T-cell (primary cell): Measurements from ENCODE around the gene SLC9A5. TPM values are rescaled to one million over a fixed set of nuclear protein-coding genes. Genes with fewer than 3 reads are reported as not detected.

Experiments
- ATAC-seq, 4 experiments: fragments of 200-7000 bp in 3 of 4; fragments of 150-1000 bp in 1 of 4; cut with Tn5 transposase; replicated peaks in 1 of 4; 1 replicate in 3 of 4; 2 replicates in 1 of 4; pipeline ENCODE4 v1.10.0; 2021; ENCODE audit warnings: moderate library complexity in 3 of 4, mild to moderate bottlenecking in 2 of 4, moderate number of reproducible peaks in 1 of 4
- CTCF ChIA-PET, 2 donors: fragments of 300-600 bp; sonication (Branson Sonifier 250); formaldehyde crosslinking; loops; one replicate each; lab custom pipeline; 2022; ENCODE audit warnings: antibody characterized with exemption in 2 of 2; lab: Charles Lee
- POLR2A ChIA-PET, 2 donors: fragments of 300-600 bp; sonication (Branson Sonifier 250); formaldehyde crosslinking; loops; one replicate each; lab custom pipeline; 2022; ENCODE audit warnings: antibody characterized with exemption in 2 of 2; lab: Charles Lee
- DNase-seq, 35 experiments: peaks; one replicate each; pipeline versions ENCODE4 v3.0.0 to v3.0.0-alpha.2; 2013 to 2023
- H3K27ac ChIP-seq: one replicate; pipeline ENCODE4 v1.5.1; 2013; ENCODE audit warnings: low read length
- H3K27me3 ChIP-seq, 2 experiments: replicated peaks in 1 of 2; 1 replicate in 1 of 2; 2 replicates in 1 of 2; pipeline versions ENCODE4 v1.6.1 to v1.7.0; 2013; ENCODE audit warnings: low read length in 1 of 2, mixed read lengths in 1 of 2; ENCODE audit not compliant: control insufficient read depth in 2 of 2, insufficient read depth in 2 of 2; ENCODE audit errors: extremely low read depth in 1 of 2
- H3K36me3 ChIP-seq, 2 donors: 1 replicate in 1 of 2; 2 replicates in 1 of 2; pipeline versions ENCODE4 v1.6.1 to v1.7.0; 2013; ENCODE audit warnings: low read length in 1 of 2; ENCODE audit not compliant: control insufficient read depth in 2 of 2, insufficient read depth in 1 of 2; ENCODE audit errors: extremely low read depth in 1 of 2
- H3K4me1 ChIP-seq, 2 experiments: 1 replicate in 1 of 2; 2 replicates in 1 of 2; pipeline versions ENCODE4 v1.6.1 to v1.7.0; 2013; ENCODE audit warnings: low read length in 2 of 2, mixed read lengths in 1 of 2; ENCODE audit not compliant: insufficient read depth in 2 of 2, control insufficient read depth in 1 of 2; ENCODE audit errors: extremely low read depth in 1 of 2
- H3K4me3 ChIP-seq, 2 donors: 1 replicate in 1 of 2; 2 replicates in 1 of 2; pipeline versions ENCODE4 v1.5.1 to v1.7.0; 2013; ENCODE audit warnings: mild to moderate bottlenecking in 2 of 2, low read length in 1 of 2, moderate library complexity in 1 of 2; ENCODE audit not compliant: control insufficient read depth in 1 of 2; ENCODE audit errors: extremely low read depth in 1 of 2
- H3K9me3 ChIP-seq: 2 replicates; pipeline ENCODE4 v1.7.0; 2013
- H3K27ac Mint-ChIP-seq, 2 donors: one replicate each; pipeline ENCODE4 v1.8.0; 2020 to 2021; ENCODE audit warnings: mild to moderate bottlenecking in 2 of 2, mixed read lengths in 2 of 2
- H3K27me3 Mint-ChIP-seq, 2 donors: one replicate each; pipeline ENCODE4 v1.8.0; 2021 to 2022; ENCODE audit warnings: mixed read lengths in 2 of 2
- H3K36me3 Mint-ChIP-seq: one replicate; pipeline ENCODE4 v1.8.0; 2021; ENCODE audit warnings: mixed read lengths
- H3K4me1 Mint-ChIP-seq, 3 donors: one replicate each; pipeline ENCODE4 v1.8.0; 2020 to 2022; ENCODE audit warnings: mixed read lengths in 3 of 3, mild to moderate bottlenecking in 1 of 3
- H3K4me3 Mint-ChIP-seq, 3 donors: one replicate each; pipeline ENCODE4 v1.8.0; 2020 to 2022; ENCODE audit warnings: mild to moderate bottlenecking in 3 of 3, mixed read lengths in 3 of 3, moderate library complexity in 3 of 3
- H3K9me3 Mint-ChIP-seq, 3 donors: one replicate each; pipeline ENCODE4 v1.8.0; 2020 to 2022; ENCODE audit warnings: mixed read lengths in 3 of 3
- WGBS: methylation state at CpG from one replicate; pipeline ENCODE4 v1.1.5; 2013; ENCODE audit warnings: missing lambda C conversion rate; ENCODE audit not compliant: insufficient coverage; 5-methylcytosine and 5-hydroxymethylcytosine counted together
- total RNA-seq, 35 experiments: library from RNA in 6 of 35; stranded (reverse) in 6 of 35; fragments of 120-200 nt in 1 of 35; gene quantifications; one replicate each; pipeline versions ENCODE4 v1.2.1 to v1.2.4 and lab custom pipeline; 2013 to 2026

The SLC9A5 gene
- total RNA-seq, 5 donors from 2014 or later (not counting 1 experiment from before 2014, with no cell fraction given), result 1.4 to 2.3 (median 2.2) TPM

DNA sequence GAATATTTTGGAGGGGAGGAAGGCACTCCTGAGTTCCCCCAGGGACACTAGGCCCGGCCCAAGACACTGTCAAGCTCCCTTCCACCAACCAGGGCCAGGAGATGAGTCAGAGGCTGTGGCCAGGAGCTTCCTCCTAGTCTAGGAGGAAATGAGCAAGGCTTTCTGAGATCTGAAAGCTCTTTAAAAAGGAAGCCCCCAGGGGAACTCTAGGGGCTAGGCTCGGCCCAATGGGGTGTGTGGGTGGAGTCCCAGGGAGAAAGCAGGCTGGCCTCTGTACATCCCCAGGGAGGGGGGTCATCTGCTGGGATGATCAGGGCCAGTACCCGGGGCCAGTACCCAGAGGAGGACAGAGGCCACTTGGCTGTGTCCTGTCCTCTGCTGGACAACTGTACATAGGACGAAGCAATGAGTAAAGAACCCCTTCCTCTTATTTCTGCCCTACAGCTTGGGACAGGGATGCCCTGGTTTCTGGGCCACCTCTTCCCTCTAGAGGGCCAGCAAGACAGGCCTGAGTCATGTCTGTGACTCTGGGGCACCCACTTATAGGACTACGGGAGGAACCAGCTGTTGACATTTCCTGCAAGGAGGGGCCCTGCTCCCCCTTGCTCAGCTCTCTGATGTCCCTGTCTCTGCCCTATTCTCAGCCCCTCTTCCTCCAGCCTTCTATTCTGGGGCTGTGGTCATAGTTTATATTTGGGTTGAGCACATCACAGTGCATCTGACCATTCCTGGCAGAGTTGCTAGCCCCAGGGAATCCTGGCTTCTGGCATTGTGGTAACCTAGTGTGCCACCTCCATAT, 4.2 kb upstream of the SLC9A5 start:
- H3K27me3 ChIP-seq, result peaks cover 2 to 7% of the 10 kb centered on the region in 2 experiments
- peaks cover 24 to 61% of the 10 kb centered on the region in 2 experiments for H3K4me1 ChIP-seq
- peak; percentile 66 to 71 (median 68) for ATAC-seq
- peaks cover 0 to 1% of the 10 kb centered on the region in 2 donors for H3K27me3 Mint-ChIP-seq
- WGBS, result 50% methylated on average over 1 of the region's 5 CpGs
- peaks cover 36 to 52% (median 44%) of the 10 kb centered on the region in 3 donors for H3K4me1 Mint-ChIP-seq
- H3K36me3 Mint-ChIP-seq, result no peaks in the 10 kb centered on the region
- peaks cover 0 to 3% of the 10 kb centered on the region in 2 donors for H3K36me3 ChIP-seq
- H3K9me3 Mint-ChIP-seq, result no peaks in the 10 kb centered on the region
- peak overlapping the region; percentile 65 to 93 (median 76) for H3K4me3 Mint-ChIP-seq
- peak overlapping the region in 1 of 2 donors; percentile 6 for H3K4me3 ChIP-seq
- CTCF ChIA-PET, result interaction anchor here (0.6 to 1.4 kb wide), 7 partner anchors 18 to 522 kb away, joined by 3 to 8 read pairs (median 3); partner anchors contain the start of genes ATP6V0D1 (in 1 of the 2) and TMEM208 (in 1 of the 2)
- H3K27ac ChIP-seq, result peak overlapping the region; percentile 88
- H3K9me3 ChIP-seq, result no peaks in the 10 kb centered on the region
- peak; percentile 34 to 86 (median 61) for DNase-seq
- peak overlapping the region; percentile 92 to 98 for H3K27ac Mint-ChIP-seq
- POLR2A ChIA-PET, result interaction anchor here (0.6 kb wide), 3 partner anchors 10 to 130 kb away, joined by 4 to 8 read pairs (median 5); no protein-coding TSS in a partner anchor

DNA sequence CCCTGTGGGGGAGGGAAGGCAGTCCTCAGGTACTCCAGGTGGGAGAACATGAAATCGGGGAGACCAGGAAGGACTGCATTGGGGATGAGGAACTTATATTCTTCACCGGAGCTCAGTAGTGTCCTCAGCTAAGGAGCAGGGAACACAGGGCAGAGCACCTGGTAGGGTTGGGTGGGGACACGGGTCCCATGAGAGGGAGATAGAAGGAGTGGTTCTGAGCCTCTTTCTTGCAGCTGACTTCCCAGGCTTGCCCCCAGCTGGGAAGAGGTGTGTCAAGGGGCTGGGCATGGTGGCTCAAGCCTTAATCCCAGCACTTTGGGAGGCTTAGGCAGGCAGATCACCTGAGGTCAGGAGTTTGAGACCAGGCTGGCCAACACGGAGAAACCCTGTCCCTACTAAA, 3.6 kb upstream of the SLC9A5 start:
- Histone ChIP-seq H3K4me1 (peaks cover 24 to 67% of the 10 kb centered on the region in 2 experiments), H3K4me3 (no peak overlapping the region), H3K27ac (peak overlapping the region; percentile 88), H3K36me3 (peaks cover 0 to 3% of the 10 kb centered on the region in 2 donors), H3K27me3 (peaks cover 5 to 13% of the 10 kb centered on the region in 2 experiments), H3K9me3 (no peaks in the 10 kb centered on the region)
- peaks cover 0 to 4% of the 10 kb centered on the region in 2 donors for H3K27me3 Mint-ChIP-seq
- DNase-seq (no peak), ATAC-seq (no peak)
- ChIA-PET CTCF (interaction anchor here (0.6 to 1.6 kb wide), 4 partner anchors 13 to 521 kb away, joined by 3 to 8 read pairs (median 4); partner anchors contain the start of gene TMEM208 (in 1 of the 2)), POLR2A (no interaction called here)
- H3K36me3 Mint-ChIP-seq, result no peaks in the 10 kb centered on the region
- H3K27ac Mint-ChIP-seq, result peak overlapping the region; percentile 92 to 98
- H3K4me1 Mint-ChIP-seq, result peaks cover 40 to 55% (median 48%) of the 10 kb centered on the region in 3 donors
- 53% methylated on average over 2 of the region's 4 CpGs for WGBS
- no peaks in the 10 kb centered on the region for H3K9me3 Mint-ChIP-seq
- peak overlapping the region; percentile 65 to 93 (median 76) for H3K4me3 Mint-ChIP-seq

DNA sequence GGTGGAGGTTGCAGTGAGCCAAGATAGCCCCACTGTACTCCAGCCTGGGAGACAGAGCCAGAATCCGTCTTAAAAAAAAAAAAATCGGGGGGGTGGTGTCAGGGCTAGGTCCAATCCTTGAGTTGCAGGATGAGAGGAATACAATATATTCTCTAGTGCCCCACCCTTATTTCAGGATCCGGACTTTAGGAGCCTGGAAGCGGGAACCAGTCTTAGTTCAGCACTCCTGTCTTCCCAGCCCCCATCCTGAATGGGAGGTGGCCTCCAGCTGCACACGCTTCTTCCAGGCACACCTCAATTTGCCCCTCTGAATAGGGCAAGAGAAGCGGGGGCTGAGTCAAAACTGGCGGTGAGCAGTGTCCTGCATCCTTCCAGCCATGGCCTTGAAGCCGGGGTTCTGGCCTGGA, 3.1 kb upstream of the SLC9A5 start:
- peaks cover 0 to 5% of the 10 kb centered on the region in 2 donors for H3K27me3 Mint-ChIP-seq
- peak overlapping the region; percentile 88 for H3K27ac ChIP-seq
- H3K4me3 Mint-ChIP-seq, result peak overlapping the region; percentile 65 to 93 (median 76)
- peak overlapping the region; percentile 92 to 98 for H3K27ac Mint-ChIP-seq
- ChIA-PET POLR2A (no interaction called here), CTCF (interaction anchor here (0.6 to 1.6 kb wide), 2 partner anchors 13 to 288 kb away, joined by 3 read pairs; no protein-coding TSS in a partner anchor)
- peak overlapping the region in 1 of 2 donors; percentile 75 for H3K4me3 ChIP-seq
- peaks cover 40 to 56% (median 48%) of the 10 kb centered on the region in 3 donors for H3K4me1 Mint-ChIP-seq
- peaks cover 24 to 67% of the 10 kb centered on the region in 2 experiments for H3K4me1 ChIP-seq
- peaks cover 10 to 13% of the 10 kb centered on the region in 2 experiments for H3K27me3 ChIP-seq
- no peaks in the 10 kb centered on the region for H3K9me3 ChIP-seq
- no peaks in the 10 kb centered on the region for H3K36me3 Mint-ChIP-seq
- peaks cover 0 to 3% of the 10 kb centered on the region in 2 donors for H3K36me3 ChIP-seq
- WGBS, result no CpG with 5 or more reads among the region's 8 CpGs
- ATAC-seq, result no peak
- no peaks in the 10 kb centered on the region for H3K9me3 Mint-ChIP-seq
- DNase-seq, result no peak

DNA sequence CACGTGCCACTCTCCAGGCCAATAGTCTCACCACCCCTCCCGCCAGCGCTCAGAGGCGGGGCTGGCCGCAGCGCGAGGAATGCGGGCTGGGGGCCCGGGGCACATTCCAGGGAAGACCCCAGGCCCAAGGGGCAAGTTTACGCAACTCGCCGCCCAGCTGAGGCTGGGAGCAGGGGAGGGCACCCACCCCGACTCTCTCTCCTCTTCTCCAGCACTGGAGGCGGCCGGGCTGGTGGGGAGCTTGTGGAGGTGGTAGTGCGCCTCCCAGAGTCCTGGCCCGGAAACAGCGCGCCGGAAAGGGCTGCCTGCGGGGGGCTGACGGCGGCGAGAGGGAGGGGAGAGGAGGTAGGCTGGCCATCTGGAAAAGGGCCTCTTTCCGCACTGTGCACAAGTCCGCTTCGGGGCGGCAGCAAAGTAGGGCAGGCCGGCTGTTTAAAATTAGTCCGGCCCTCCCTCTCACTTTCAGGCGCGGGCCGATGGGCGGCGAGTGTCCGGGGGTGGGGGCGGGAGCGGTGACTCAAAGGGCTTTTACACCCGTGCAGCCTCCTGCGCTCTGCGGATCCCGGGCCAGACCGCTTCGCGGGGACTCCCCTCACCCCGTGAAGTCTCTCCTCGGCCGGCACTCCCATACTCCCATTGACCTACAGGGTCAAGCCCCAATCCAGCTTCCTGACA, 2.6 kb upstream of the SLC9A5 start:
- Histone ChIP-seq H3K36me3 (peaks cover 0 to 3% of the 10 kb centered on the region in 2 donors), H3K9me3 (no peaks in the 10 kb centered on the region), H3K27me3 (peaks cover 10 to 13% of the 10 kb centered on the region in 2 experiments), H3K4me3 (peak overlapping the region; percentile 75 to 76), H3K4me1 (peaks cover 24 to 67% of the 10 kb centered on the region in 2 experiments), H3K27ac (peak overlapping the region; percentile 88)
- H3K36me3 Mint-ChIP-seq, result no peaks in the 10 kb centered on the region
- peaks cover 0 to 5% of the 10 kb centered on the region in 2 donors for H3K27me3 Mint-ChIP-seq
- peak overlapping the region; percentile 83 to 93 (median 88) for H3K4me3 Mint-ChIP-seq
- 1% methylated on average over 26 of the region's 48 CpGs for WGBS
- ChIA-PET POLR2A (no interaction called here), CTCF (interaction anchor here in 1 of 2 donors (1.6 kb wide), 1 partner anchor 14 kb away, joined by 3 read pairs; no protein-coding TSS in a partner anchor)
- H3K9me3 Mint-ChIP-seq, result no peaks in the 10 kb centered on the region
- DNase-seq, result peak in 15 of 35 experiments; percentile 15 to 58 (median 30)
- ATAC-seq, result peak in 1 of 4 experiments; percentile 0
- peak overlapping the region; percentile 73 to 76 for H3K27ac Mint-ChIP-seq
- H3K4me1 Mint-ChIP-seq, result peaks cover 40 to 56% (median 48%) of the 10 kb centered on the region in 3 donors

DNA sequence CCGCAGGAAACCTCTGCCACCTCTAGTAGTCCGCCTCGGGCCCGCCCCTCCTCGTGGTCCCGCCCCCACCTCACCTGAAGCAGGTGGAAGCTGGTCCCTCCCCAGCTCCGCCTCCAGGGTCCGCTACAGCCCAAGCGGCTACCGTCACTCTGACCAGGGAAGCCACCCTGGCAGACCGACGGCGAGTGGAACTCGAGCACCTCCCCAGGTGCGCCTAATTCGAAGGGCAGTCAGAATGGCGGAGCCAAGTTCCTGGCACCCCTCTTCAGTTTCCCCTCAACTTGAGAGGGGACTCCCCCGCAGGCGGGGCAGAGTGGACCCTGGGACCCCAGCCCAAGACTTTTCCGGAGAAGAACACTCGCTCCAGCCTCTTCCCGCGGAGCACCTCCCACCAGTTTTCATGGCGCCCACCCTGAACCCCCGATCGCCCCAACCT, 2.0 kb upstream of the SLC9A5 start:
- H3K4me3 ChIP-seq, result peak overlapping the region; percentile 75 to 76
- ATAC-seq (peak in 3 of 4 experiments; percentile 4 to 6 (median 4)), DNase-seq (peak in 21 of 35 experiments; percentile 11 to 56 (median 36))
- CTCF ChIA-PET, result interaction anchor here (1.6 to 2.5 kb wide), 2 partner anchors 14 to 20 kb away, joined by 3 to 12 read pairs; partner anchors contain the start of gene TMEM208 (in 1 of the 2)
- no peaks in the 10 kb centered on the region for H3K9me3 ChIP-seq
- POLR2A ChIA-PET, result no interaction called here
- Mint-ChIP-seq H3K27ac (peak overlapping the region; percentile 73 to 76), H3K9me3 (no peaks in the 10 kb centered on the region), H3K4me3 (peak overlapping the region; percentile 83 to 93 (median 88)), H3K36me3 (no peaks in the 10 kb centered on the region), H3K4me1 (peaks cover 40 to 52% (median 45%) of the 10 kb centered on the region in 3 donors), H3K27me3 (peaks cover 0 to 8% of the 10 kb centered on the region in 2 donors)
- H3K27ac ChIP-seq, result peak overlapping the region; percentile 88
- no peaks in the 10 kb centered on the region for H3K36me3 ChIP-seq
- WGBS, result under 1% methylated on average over 26 of the region's 26 CpGs
- H3K27me3 ChIP-seq, result peaks cover 10 to 14% of the 10 kb centered on the region in 2 experiments
- H3K4me1 ChIP-seq, result peaks cover 24 to 67% of the 10 kb centered on the region in 2 experiments
